ENCODE data around the gene DLG2.

Gene DLG2

DNA sequence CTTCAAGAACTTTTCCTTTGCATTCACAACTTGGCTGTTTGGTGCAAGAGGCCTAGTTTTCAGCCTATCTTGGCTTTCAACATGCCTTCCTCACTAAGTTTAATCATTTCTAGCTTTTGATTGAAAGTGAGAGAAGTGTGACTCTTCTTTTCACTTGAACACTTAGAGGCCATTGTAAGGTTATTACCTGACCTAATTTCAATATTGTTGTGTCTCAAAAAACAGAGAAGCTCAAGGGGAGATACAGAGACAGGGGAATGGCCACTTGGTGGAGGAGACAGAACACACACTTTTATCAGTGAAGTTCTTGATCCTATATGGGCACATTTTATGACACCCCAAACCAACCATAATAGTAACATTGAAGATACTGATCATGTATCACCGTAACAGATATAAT lies 532.3 kb downstream of the DLG2 start:
- TF ChIP-seq, protein P1, sequence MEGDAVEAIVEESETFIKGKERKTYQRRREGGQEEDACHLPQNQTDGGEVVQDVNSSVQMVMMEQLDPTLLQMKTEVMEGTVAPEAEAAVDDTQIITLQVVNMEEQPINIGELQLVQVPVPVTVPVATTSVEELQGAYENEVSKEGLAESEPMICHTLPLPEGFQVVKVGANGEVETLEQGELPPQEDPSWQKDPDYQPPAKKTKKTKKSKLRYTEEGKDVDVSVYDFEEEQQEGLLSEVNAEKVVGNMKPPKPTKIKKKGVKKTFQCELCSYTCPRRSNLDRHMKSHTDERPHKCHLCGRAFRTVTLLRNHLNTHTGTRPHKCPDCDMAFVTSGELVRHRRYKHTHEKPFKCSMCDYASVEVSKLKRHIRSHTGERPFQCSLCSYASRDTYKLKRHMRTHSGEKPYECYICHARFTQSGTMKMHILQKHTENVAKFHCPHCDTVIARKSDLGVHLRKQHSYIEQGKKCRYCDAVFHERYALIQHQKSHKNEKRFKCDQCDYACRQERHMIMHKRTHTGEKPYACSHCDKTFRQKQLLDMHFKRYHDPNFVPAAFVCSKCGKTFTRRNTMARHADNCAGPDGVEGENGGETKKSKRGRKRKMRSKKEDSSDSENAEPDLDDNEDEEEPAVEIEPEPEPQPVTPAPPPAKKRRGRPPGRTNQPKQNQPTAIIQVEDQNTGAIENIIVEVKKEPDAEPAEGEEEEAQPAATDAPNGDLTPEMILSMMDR (IDR thresholded peaks at IDR 0.05): no peak

DNA sequence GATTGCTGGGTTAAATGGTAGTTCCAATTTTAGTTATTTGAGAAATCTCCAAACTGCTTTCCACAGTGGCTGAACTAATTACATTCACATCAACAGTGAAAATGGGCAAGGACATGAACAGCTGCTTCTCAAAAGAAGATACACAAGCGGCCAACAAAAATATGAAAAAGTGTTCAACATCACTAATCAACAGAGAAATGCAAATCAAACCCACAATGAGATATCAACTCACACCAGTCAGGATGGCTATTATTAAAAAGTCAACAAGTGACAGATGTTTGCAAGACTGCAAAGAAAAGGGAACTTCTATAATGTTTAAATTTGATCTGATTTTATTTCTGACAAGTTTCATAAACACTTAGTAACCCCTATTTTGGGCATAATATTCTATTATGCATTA lies 537.5 kb downstream of the DLG2 start:
- TF ChIP-seq, protein P1 (IDR thresholded peaks at IDR 0.05): no peak

DNA sequence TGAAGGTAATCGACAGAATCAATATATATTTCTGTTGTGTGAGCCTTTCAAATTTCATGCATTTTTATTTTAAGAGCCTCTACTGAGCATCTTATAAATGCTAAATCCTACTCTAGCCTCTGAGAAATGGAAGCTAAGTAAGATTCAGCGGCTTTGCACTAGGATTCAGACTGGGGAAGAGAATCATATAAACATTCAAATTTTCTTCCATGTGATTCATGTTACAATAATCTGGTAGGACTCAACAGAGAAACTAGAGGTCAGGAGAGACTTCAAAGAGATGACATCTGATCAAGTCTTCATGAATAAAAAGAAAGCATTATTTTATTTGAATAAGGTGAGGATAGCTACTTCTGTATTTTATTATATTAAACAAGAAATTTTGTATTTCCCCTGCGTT lies 538.9 kb downstream of the DLG2 start:
- TF ChIP-seq, protein P1 (IDR thresholded peaks at IDR 0.05): no peak

DNA sequence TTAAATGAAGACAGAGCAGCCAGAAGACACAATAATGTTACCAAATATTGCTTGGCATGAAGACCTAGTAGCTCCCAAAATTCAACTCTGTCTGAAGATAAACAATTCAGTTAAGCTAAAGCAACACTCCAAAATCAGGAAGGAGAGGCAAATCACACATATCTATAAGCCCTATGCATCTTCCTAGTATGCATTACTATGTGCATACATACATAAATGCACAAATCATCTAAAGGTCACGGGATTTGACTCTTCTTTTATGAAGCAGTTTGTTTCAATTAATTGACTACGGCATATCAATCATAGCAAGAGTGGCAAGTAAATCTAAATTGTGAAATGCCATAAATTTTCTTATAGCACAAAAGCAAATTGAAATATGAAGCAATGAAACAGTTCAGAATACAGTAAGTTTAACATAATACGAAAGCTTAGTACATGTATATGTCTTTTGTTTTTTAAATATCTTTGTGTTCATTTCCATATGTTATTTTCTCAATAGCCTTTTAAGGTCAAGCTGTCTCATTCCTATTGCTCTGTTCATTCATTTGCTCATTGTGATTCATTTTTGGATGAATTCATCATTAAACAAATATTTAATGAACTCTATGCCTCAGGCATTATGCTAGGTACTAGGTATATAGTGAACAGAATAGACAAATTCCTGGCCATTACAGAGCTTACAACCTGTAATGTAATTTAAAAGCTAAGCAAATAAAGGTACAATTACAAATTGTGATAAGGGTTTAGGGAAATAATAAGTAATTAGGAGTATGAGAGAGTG lies 540.5 kb downstream of the DLG2 start:
- TF ChIP-seq, protein P1 (IDR thresholded peaks at IDR 0.05): no peak

DNA sequence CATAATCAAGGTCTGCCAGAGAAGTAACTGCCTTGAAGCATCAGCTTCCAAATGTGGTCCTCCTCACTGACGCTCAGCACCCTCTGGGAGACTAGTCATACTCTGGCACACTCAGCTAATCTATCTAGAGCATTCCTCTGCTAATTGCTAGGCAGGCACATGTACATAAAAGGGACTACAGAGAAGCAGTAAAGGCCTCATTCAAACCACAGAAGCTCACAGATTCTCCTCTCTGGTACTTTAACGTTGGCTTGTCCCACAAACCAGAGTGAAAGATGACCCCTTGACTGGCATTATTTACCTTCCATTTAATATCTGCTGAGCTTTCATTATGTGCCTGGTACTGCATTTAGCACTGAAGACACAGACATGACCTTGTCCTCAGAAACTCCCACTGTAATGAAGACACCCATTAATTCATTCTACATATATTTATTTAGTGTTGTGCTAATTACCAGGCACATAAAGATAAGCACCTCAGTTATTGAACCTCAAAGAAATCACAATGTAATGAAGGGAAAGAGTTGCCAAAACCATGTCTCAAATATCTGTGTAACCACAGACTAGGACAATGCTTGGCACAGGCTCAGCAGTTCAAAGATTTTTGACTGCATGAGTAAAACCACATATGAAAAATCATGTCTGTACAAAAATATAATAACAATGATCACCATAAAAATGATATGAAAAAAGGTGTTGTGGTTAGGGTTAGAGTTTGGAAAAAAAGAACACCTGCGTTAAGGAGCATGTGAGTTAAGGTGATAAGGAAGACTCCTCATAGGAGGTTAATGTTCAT lies 550.4 kb downstream of the DLG2 start:
- TF ChIP-seq, protein P1 (IDR thresholded peaks at IDR 0.05): no peak

GRCh38 chr11:85062659-85063058 lies 564.5 kb downstream of the DLG2 start:
- TF ChIP-seq, protein P1 (IDR thresholded peaks at IDR 0.05): no peak

GRCh38 chr11:85052636-85053035 lies 574.5 kb downstream of the DLG2 start:
- TF ChIP-seq, protein P1 (IDR thresholded peaks at IDR 0.05): no peak

All from LNCAP (cell line).